ENCODE results near the gene DHX9. TPM values are rescaled to one million over a fixed set of nuclear protein-coding genes. Genes with fewer than 3 reads are reported as not detected.

The DHX9 gene
- total RNA-seq, 4 donors from 2014 or later = 49.6 to 105 (median 87.5) TPM

DNA sequence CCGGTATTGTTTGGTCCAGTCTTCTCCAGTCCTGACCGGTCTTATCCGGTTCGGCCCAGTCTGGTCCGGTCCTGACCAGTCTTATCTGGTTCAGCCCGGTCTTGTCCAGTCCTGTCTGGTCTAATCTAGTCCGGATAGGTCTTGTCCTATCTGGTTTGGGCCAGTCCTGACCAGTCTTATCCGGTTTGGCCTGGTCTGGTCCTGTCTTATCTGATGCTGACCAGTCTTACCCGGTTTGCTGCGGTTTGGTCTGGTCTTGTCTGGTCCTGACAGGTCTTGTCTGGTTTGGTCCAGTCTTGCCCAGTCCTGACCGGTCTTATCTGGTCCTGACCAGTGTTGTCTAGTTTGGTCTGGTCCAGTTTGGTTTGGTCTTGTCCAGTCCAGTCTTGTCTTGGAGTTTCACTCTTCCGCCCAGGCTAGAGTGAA lies 30.1 kb downstream of the DHX9 start:
- no peak overlapping the region for H3K4me3 ChIP-seq (ENCODE audit: low read depth, poor library complexity, severe bottlenecking)
- TF ChIP-seq, protein P1, sequence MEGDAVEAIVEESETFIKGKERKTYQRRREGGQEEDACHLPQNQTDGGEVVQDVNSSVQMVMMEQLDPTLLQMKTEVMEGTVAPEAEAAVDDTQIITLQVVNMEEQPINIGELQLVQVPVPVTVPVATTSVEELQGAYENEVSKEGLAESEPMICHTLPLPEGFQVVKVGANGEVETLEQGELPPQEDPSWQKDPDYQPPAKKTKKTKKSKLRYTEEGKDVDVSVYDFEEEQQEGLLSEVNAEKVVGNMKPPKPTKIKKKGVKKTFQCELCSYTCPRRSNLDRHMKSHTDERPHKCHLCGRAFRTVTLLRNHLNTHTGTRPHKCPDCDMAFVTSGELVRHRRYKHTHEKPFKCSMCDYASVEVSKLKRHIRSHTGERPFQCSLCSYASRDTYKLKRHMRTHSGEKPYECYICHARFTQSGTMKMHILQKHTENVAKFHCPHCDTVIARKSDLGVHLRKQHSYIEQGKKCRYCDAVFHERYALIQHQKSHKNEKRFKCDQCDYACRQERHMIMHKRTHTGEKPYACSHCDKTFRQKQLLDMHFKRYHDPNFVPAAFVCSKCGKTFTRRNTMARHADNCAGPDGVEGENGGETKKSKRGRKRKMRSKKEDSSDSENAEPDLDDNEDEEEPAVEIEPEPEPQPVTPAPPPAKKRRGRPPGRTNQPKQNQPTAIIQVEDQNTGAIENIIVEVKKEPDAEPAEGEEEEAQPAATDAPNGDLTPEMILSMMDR (IDR thresholded peaks at IDR 0.05) = no peak
- no peak for TF ChIP-seq POLR2A (IDR thresholded peaks at IDR 0.05)
- 93 to 95% methylated on average over 12 of the region's 12 CpGs for WGBS, 2 donors
- intact Hi-C loops (cut with DNase I; ENCODE audit: low total_unique reads) = no loop called here
- no peak for DNase-seq (ENCODE audit: low spot score in 2 of 2)

DNA sequence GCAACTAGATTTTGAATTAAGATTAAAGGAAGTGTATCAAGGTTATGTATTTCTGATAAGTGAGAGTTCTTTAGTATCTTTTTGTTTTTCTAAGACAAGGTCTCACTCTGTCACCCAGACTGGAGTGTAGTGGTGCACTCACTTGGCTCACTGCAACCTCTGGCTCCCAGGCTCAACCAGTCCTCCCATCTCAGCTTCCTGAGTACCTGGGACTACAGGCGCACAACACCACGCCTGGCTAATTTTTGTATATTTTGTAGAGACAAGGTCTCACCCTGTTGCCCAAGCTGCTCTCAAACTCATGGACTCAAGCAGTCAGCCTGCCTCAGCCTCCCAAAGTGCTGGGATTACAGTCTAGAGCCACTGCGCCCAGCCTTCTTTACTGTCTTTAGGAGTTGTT lies 33.7 kb downstream of the DHX9 start:
- 97 to 100% methylated on average over 3 of the region's 3 CpGs for WGBS, 2 donors
- intact Hi-C loops (cut with DNase I; ENCODE audit: low total_unique reads) = no loop called here
- TF ChIP-seq POLR2A (IDR thresholded peaks at IDR 0.05) = no peak
- TF ChIP-seq, protein P1 (IDR thresholded peaks at IDR 0.05) = no peak
- H3K4me3 ChIP-seq (ENCODE audit: low read depth, poor library complexity, severe bottlenecking) = no peak overlapping the region
- DNase-seq (ENCODE audit: low spot score in 2 of 2) = no peak

DNA sequence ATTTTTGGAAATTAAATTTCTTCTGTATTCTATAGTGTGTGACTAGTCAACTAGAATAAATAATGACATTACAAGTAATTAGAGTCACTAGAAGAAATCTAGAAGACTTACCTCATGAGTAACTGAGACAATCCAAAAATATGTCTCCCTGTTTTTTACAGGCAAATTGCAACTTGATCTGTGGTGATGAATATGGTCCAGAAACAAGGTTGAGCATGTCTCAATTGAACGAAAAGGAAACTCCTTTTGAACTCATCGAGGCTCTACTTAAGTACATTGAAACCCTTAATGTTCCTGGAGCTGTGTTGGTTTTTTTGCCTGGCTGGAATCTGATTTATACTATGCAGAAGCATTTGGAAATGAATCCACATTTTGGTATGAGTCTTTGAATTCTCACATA lies 36.7 kb downstream of the DHX9 start:
- WGBS, 2 donors = 43 to 44% methylated on average over 2 of the region's 2 CpGs
- no peak overlapping the region for H3K4me3 ChIP-seq (ENCODE audit: low read depth, poor library complexity, severe bottlenecking)
- TF ChIP-seq, protein P1 (IDR thresholded peaks at IDR 0.05) = no peak
- TF ChIP-seq POLR2A (IDR thresholded peaks at IDR 0.05) = no peak
- DNase-seq (ENCODE audit: low spot score in 2 of 2) = no peak
- intact Hi-C loops (cut with DNase I; ENCODE audit: low total_unique reads) = no loop called here

DNA sequence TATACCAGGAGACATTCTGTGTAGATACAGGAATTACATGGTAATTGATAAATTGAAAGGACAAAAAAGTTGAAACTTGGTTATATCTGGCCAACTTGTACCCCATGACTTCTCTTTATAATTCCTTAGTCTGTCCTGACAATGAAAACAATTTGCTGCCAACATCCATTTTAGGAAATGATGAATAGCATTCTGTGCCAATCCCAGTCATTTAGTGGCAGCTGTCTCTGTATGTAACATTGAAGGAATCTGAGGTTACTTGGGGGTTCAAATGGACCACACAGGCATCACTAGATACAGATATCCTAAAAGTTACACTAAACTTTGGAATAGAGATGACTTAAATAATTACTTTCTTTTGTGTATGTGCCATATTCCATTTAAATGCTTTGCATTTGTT lies 38.2 kb downstream of the DHX9 start:
- intact Hi-C loops (cut with DNase I; ENCODE audit: low total_unique reads) = no loop called here
- H3K4me3 ChIP-seq (ENCODE audit: low read depth, poor library complexity, severe bottlenecking) = no peak overlapping the region
- TF ChIP-seq, protein P1 (IDR thresholded peaks at IDR 0.05) = no peak
- no peak for TF ChIP-seq POLR2A (IDR thresholded peaks at IDR 0.05)
- no peak for DNase-seq (ENCODE audit: low spot score in 2 of 2)

DNA sequence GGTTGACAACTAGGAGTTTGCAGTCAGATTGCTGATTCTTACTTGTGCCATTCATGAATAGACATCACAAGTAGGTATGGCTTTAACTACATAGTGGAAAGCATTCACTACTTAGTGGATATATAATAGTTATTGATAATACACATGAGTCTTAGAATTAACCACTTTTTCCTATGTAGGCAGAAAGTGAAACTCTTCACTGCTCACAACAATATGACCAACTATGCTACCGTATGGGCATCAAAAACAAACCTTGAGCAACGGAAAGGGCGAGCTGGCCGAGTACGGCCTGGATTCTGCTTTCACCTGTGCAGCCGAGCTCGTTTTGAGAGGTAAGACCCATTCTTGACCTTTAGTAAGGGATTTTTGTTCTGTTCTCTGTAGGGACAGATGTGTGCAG lies 38.7 kb downstream of the DHX9 start:
- no peak overlapping the region for H3K4me3 ChIP-seq (ENCODE audit: low read depth, poor library complexity, severe bottlenecking)
- 93 to 95% methylated on average over 7 of the region's 7 CpGs for WGBS, 2 donors
- DNase-seq (ENCODE audit: low spot score in 2 of 2) = no peak
- intact Hi-C loops (cut with DNase I; ENCODE audit: low total_unique reads) = no loop called here
- TF ChIP-seq POLR2A (IDR thresholded peaks at IDR 0.05) = no peak
- TF ChIP-seq, protein P1 (IDR thresholded peaks at IDR 0.05) = no peak

DNA sequence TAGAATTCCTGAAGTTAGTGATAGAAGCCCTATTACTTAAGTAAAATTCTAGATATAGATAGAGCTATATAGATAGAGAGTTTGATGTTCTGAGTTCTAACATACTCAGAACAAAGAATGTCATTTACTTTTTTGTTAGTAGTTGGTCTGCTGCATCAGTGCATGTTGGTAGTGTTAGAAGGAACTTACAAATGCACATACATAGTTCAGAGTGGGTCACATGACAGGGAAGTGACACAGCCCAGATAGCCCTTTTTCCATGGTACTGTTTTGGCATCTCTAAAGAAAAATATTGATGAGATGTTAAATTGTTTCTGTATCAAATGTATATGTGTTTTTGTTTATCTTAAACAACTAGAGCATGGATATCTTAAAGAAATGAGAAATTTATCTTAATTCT lies 45.7 kb downstream of the DHX9 start:
- TF ChIP-seq, protein P1 (IDR thresholded peaks at IDR 0.05) = no peak
- no peak for TF ChIP-seq POLR2A (IDR thresholded peaks at IDR 0.05)
- no peak overlapping the region for H3K4me3 ChIP-seq (ENCODE audit: low read depth, poor library complexity, severe bottlenecking)
- intact Hi-C loops (cut with DNase I; ENCODE audit: low total_unique reads) = no loop called here
- no peak for DNase-seq (ENCODE audit: low spot score in 2 of 2)

Data from lower leg skin (tissue), 4 donors.